GM12878 (cell line): ENCODE measurements around the gene CAMK2D. TPM values are rescaled to one million over a fixed set of nuclear protein-coding genes. Genes with fewer than 3 reads are reported as not detected.

Experiments
- ATAC-seq: fragments of 200-7000 bp; cut with Tn5 transposase; 3 replicates; pipeline ENCODE4 v1.9.1; 2020; ENCODE audit warnings: mild to moderate bottlenecking, moderate library complexity
- BruUV-seq: library from RNA; stranded (reverse); fragments of 400-500 nt; replicated peaks from 2 replicates; lab custom pipeline; 2021; lab: Mats Ljungman, UMichigan
- CTCF ChIA-PET: fragments of 300-600 bp; sonication (Branson Sonifier 250); formaldehyde crosslinking; extraction: SDS; loops from one replicate; lab custom pipeline; 2021; ENCODE audit warnings: inconsistent platforms; lab: Yijun Ruan, JAX
- POLR2A ChIA-PET: fragments of 350-600 bp; formaldehyde crosslinking; extraction: SDS; loops from one replicate; lab custom pipeline; 2021; ENCODE audit warnings: inconsistent platforms; lab: Charles Lee
- RAD21 ChIA-PET: fragments of 300-600 bp; sonication (Branson Sonifier 250); formaldehyde crosslinking; loops from one replicate; lab custom pipeline; 2023; ENCODE audit warnings: antibody characterized with exemption; ENCODE audit not compliant: unreplicated experiment; lab: Charles Lee
- SMC1A ChIA-PET: fragments of 300-600 bp; sonication (Branson Sonifier 250); formaldehyde crosslinking; loops from one replicate; lab custom pipeline; 2023; ENCODE audit not compliant: unreplicated experiment, uncharacterized antibody; lab: Charles Lee
- DNase-seq: peaks from one replicate; pipeline ENCODE4 v3.0.0-alpha.2; 2011; ENCODE audit warnings: low read depth, low spot score
- FAIRE-seq: peaks from 3 replicates; lab custom pipeline; 2011; peaks lifted over from hg19 to GRCh38; lab: Jason Lieb, UNC
- H2AFZ ChIP-seq: 2 replicates; pipeline ENCODE4 v1.6.0; 2011; ENCODE audit warnings: low read depth, low read length, control low read depth; ENCODE audit not compliant: control insufficient read depth
- H3K27ac ChIP-seq: 2 replicates; pipeline ENCODE4 v1.5.1; 2011; ENCODE audit warnings: control low read depth; ENCODE audit not compliant: control insufficient read depth, insufficient read depth
- H3K27me3 ChIP-seq, 2 experiments: replicated peaks in 1 of 2; 2 replicates each; pipeline versions ENCODE4 v1.6.0 to v1.6.1; 2011; ENCODE audit warnings: low read length in 1 of 2; ENCODE audit not compliant: control insufficient read depth in 2 of 2, insufficient read depth in 2 of 2
- H3K36me3 ChIP-seq, 2 experiments: 2 replicates each; pipeline ENCODE4 v1.5.1; 2011; ENCODE audit warnings: low read length in 1 of 2; ENCODE audit not compliant: control insufficient read depth in 2 of 2, insufficient read depth in 2 of 2
- H3K4me1 ChIP-seq: 2 replicates; pipeline ENCODE4 v1.6.1; 2011; ENCODE audit warnings: mild to moderate bottlenecking, low read length, moderate library complexity, mixed read lengths; ENCODE audit not compliant: control insufficient read depth, insufficient read depth
- H3K4me2 ChIP-seq: 2 replicates; pipeline ENCODE4 v1.6.0; 2011; ENCODE audit warnings: control low read depth; ENCODE audit not compliant: control insufficient read depth, insufficient read depth
- H3K4me3 ChIP-seq: fragments of 200-600 bp; sonication (generic); 2 replicates; pipeline ENCODE4 v1.5.1; 2016
- H3K79me2 ChIP-seq: 2 replicates; pipeline ENCODE4 v1.6.0; 2011; ENCODE audit warnings: low read length; ENCODE audit not compliant: control insufficient read depth, insufficient read depth
- H3K9ac ChIP-seq: 2 replicates; pipeline ENCODE4 v1.8.0; 2011; ENCODE audit warnings: low read length, control low read depth, mixed read lengths; ENCODE audit not compliant: control insufficient read depth, insufficient read depth
- H3K9me3 ChIP-seq: replicated peaks from 3 replicates; pipeline ENCODE4 v1.5.1; 2011; ENCODE audit warnings: mild to moderate bottlenecking, low read length; ENCODE audit not compliant: control insufficient read depth, insufficient read depth
- H4K20me1 ChIP-seq: 2 replicates; pipeline ENCODE4 v1.6.0; 2011; ENCODE audit not compliant: control insufficient read depth, insufficient read depth
- CHD4 ChIP-seq: fragments of 200-600 bp; sonication (generic); IDR thresholded peaks from 2 replicates; pipeline ENCODE4 v1.6.1; 2016; ENCODE audit warnings: mild to moderate bottlenecking
- GATAD2B ChIP-seq: fragments of 450-650 bp; conservative IDR thresholded peaks from 2 replicates; pipeline ENCODE4 v1.6.1; 2017; ENCODE audit warnings: low read depth, mild to moderate bottlenecking, moderate library complexity
- HDAC2 ChIP-seq: fragments of 200-600 bp; sonication (generic); IDR thresholded peaks from 2 replicates; pipeline ENCODE4 v1.6.1; 2017
- POLR2AphosphoS5 ChIP-seq: IDR thresholded peaks from 2 replicates; pipeline ENCODE4 v1.6.1; 2011; ENCODE audit warnings: mild to moderate bottlenecking, low read length, inconsistent platforms
- SPI1 ChIP-seq: IDR thresholded peaks from 2 replicates; pipeline ENCODE4 v1.6.1; 2011; ENCODE audit warnings: low read depth, mild to moderate bottlenecking, low read length, moderate library complexity, borderline replicate concordance; ENCODE audit not compliant: insufficient read depth
- WRNIP1 ChIP-seq: IDR thresholded peaks from 2 replicates; pipeline ENCODE4 v1.6.1; 2011; ENCODE audit warnings: low read depth, low read length, improper control_type of control experiment, borderline replicate concordance
- WGBS: methylation state at CpG from one replicate; pipeline ENCODE4 v1.1.6; 2016; ENCODE audit warnings: low lambda C conversion rate; ENCODE audit not compliant: insufficient replicate concordance, insufficient coverage; ENCODE audit errors: missing lambda C conversion rate; 5-methylcytosine and 5-hydroxymethylcytosine counted together
- in situ Hi-C: fragments of 300-500 bp; cut with MboI; formaldehyde crosslinking; loops from 9 replicates; pipeline ENCODE4 v1.14.3; 2018; ENCODE audit warnings: mixed read lengths
- intact Hi-C: fragments of 100-400 bp; cut with micrococcal nuclease; formaldehyde crosslinking; loops from one replicate; pipeline ENCODE4 v1.14.2; 2022; ENCODE audit not compliant: unreplicated experiment
- polyA plus RNA-seq, 11 experiments: library from polyadenylated mRNA; depleted of rRNA in 4 of 11; unstranded in 6 of 11; stranded (reverse) in 5 of 11; fragments of >200 nt; fragmentation: Nextera tagmentation in 4 of 11; fragmentation: Illumina TruSeq in 1 of 11; extraction: Ambion mirVana in 4 of 11; extraction: Trizol in 1 of 11; gene quantifications; 1 replicate in 1 of 11; 2 replicates in 10 of 11; pipeline versions ENCODE4 v1.2.1 to v1.2.3, GENCODE V29; 2011 to 2016; ENCODE audit warnings: inconsistent platforms in 2 of 11, missing spikeins in 2 of 11, low read depth in 1 of 11
- total RNA-seq, 4 experiments: library from RNA; depleted of rRNA in 3 of 4; stranded (reverse); fragments of >200 nt in 3 of 4; fragmentation: Illumina TruSeq in 1 of 4; extraction: Trizol in 1 of 4; gene quantifications; 2 replicates each; pipeline versions ENCODE4 v1.2.1 to v1.2.3, GENCODE V29; 2013 to 2021
- TF ChIP-seq, protein P1 (sequence below), 3 experiments: IDR thresholded peaks in 2 of 3; conservative IDR thresholded peaks in 1 of 3; 2 replicates each; pipeline ENCODE4 v1.5.1; 2011; ENCODE audit warnings: low read depth in 3 of 3, low read length in 3 of 3, mild to moderate bottlenecking in 3 of 3, control low read depth in 2 of 3, moderate library complexity in 2 of 3, inconsistent platforms in 1 of 3, mixed read lengths in 1 of 3; ENCODE audit not compliant: control insufficient read depth in 2 of 3, insufficient read depth in 1 of 3; ENCODE audit errors: extremely low read depth in 1 of 3

CAMK2D gene
- total and polyA plus RNA-seq, 10 of the 15 experiments (the other 5 are each of a cell fraction or from before 2014, with no cell fraction given): 6.9 to 88.5 (median 12.9) TPM

- no peak for ATAC-seq
- SMC1A ChIA-PET: interaction anchor here (1.0 kb wide), 1 partner anchor 27 kb away, joined by 3 read pairs; no protein-coding TSS in a partner anchor
- H3K4me2 ChIP-seq: no peak overlapping the region
Measured at GRCh38 chr4:113480109-113480508, 281.4 kb downstream of the CAMK2D start.

More at GRCh38 chr4:113480109-113480508, 281.4 kb downstream of the CAMK2D start:
- H4K20me1 ChIP-seq: no peaks in the 10 kb centered on the region
- POLR2A ChIA-PET: no interaction called here
- no peaks in the 10 kb centered on the region; a peak in 3 of 4 replicates for H3K36me3 ChIP-seq
- H3K27ac ChIP-seq: no peak overlapping the region
- intact Hi-C loops: no loop called here
- no peaks in the 10 kb centered on the region for H3K27me3 ChIP-seq
- TF ChIP-seq WRNIP1 (no peak), POLR2AphosphoS5 (no peak), SPI1 (no peak), CHD4 (no peak), HDAC2 (no peak), GATAD2B (no peak)
- TF ChIP-seq, protein P1, sequence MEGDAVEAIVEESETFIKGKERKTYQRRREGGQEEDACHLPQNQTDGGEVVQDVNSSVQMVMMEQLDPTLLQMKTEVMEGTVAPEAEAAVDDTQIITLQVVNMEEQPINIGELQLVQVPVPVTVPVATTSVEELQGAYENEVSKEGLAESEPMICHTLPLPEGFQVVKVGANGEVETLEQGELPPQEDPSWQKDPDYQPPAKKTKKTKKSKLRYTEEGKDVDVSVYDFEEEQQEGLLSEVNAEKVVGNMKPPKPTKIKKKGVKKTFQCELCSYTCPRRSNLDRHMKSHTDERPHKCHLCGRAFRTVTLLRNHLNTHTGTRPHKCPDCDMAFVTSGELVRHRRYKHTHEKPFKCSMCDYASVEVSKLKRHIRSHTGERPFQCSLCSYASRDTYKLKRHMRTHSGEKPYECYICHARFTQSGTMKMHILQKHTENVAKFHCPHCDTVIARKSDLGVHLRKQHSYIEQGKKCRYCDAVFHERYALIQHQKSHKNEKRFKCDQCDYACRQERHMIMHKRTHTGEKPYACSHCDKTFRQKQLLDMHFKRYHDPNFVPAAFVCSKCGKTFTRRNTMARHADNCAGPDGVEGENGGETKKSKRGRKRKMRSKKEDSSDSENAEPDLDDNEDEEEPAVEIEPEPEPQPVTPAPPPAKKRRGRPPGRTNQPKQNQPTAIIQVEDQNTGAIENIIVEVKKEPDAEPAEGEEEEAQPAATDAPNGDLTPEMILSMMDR (IDR thresholded peaks at IDR 0.05 in 2 of 3, conservative IDR thresholded peaks at IDR 0.05 in 1 of 3; ENCODE audit: control insufficient read depth in 2 of 3, extremely low read depth in 1 of 3, insufficient read depth in 1 of 3, low read depth in 3 of 3, low read length in 3 of 3): no peak
- peaks cover 2% of the 10 kb centered on the region; the same call in 2 of the 3 replicates for H3K9me3 ChIP-seq
- RAD21 ChIA-PET: no interaction called here
- H2AFZ ChIP-seq: no peak overlapping the region
- no peaks in the 10 kb centered on the region for H3K4me1 ChIP-seq
- H3K79me2 ChIP-seq: no peaks in the 10 kb centered on the region
- no peak overlapping the region for H3K4me3 ChIP-seq
- H3K9ac ChIP-seq: no peak overlapping the region
- in situ Hi-C loops: no loop called here
- WGBS: 99% methylated on average over 12 of the region's 12 CpGs
- no TSS peak for BruUV-seq
- no peak for FAIRE-seq
- DNase-seq: no peak
- CTCF ChIA-PET: no interaction called here
